ACC112 (cell line): ENCODE results near the gene GPC1.

Experiments used
- H2AFZ ChIP-seq: fragments of 200-600 bp; sonication (generic); one replicate; pipeline ENCODE4 v1.6.0; 2017; ENCODE audit warnings: antibody characterized with exemption, low read length; ENCODE audit not compliant: unreplicated experiment
- H3K27ac ChIP-seq: fragments of 200-600 bp; sonication (generic); 2 replicates; pipeline ENCODE4 v1.5.1; 2014; ENCODE audit warnings: low read depth, mild to moderate bottlenecking, antibody characterized with exemption, low read length, moderate library complexity
- H3K27me3 ChIP-seq: fragments of 200-600 bp; sonication (generic); 2 replicates; pipeline ENCODE4 v1.6.1; 2014; ENCODE audit warnings: mild to moderate bottlenecking, antibody characterized with exemption, low read length, moderate library complexity, mixed read lengths; ENCODE audit not compliant: insufficient read depth
- H3K36me3 ChIP-seq: fragments of 200-600 bp; sonication (generic); 2 replicates; pipeline ENCODE4 v1.6.1; 2016; ENCODE audit warnings: mild to moderate bottlenecking, antibody characterized with exemption, low read length, moderate library complexity, mixed read lengths; ENCODE audit not compliant: insufficient read depth
- H3K4me1 ChIP-seq: fragments of 200-600 bp; sonication (generic); one replicate; pipeline ENCODE4 v1.6.1; 2016; ENCODE audit warnings: low read length, mixed read lengths; ENCODE audit not compliant: insufficient read depth, unreplicated experiment, control insufficient read depth
- H3K4me3 ChIP-seq: fragments of 200-600 bp; sonication (generic); 2 replicates; pipeline ENCODE4 v1.5.1; 2014; ENCODE audit warnings: mild to moderate bottlenecking, low read depth, low read length
- H3K79me2 ChIP-seq: fragments of 200-600 bp; sonication (generic); one replicate; pipeline ENCODE4 v1.6.0; 2016; ENCODE audit warnings: low read length; ENCODE audit not compliant: control insufficient read depth, unreplicated experiment, insufficient read depth

GPC1 gene

GRCh38 chr2:240462707-240463273, 27.3 kb downstream of the GPC1 start:
- Histone ChIP-seq H3K27me3 (no peaks in the 10 kb centered on the region), H3K4me1 (no peaks in the 10 kb centered on the region), H3K4me3 (no peak overlapping the region), H2AFZ (no peak overlapping the region), H3K79me2 (no peaks in the 10 kb centered on the region), H3K27ac (no peak overlapping the region), H3K36me3 (no peaks in the 10 kb centered on the region)

- H2AFZ ChIP-seq: no peak overlapping the region
- H3K27me3 ChIP-seq: no peaks in the 10 kb centered on the region
- no peak overlapping the region for H3K4me3 ChIP-seq
- H3K27ac ChIP-seq: no peak overlapping the region
- no peaks in the 10 kb centered on the region for H3K79me2 ChIP-seq
- no peaks in the 10 kb centered on the region for H3K4me1 ChIP-seq
- H3K36me3 ChIP-seq: no peaks in the 10 kb centered on the region
Observed at GRCh38 chr2:240463274-240463865, 27.9 kb downstream of the GPC1 start.

- Histone ChIP-seq H3K4me1 (no peaks in the 10 kb centered on the region), H3K27ac (no peak overlapping the region), H3K4me3 (no peak overlapping the region), H3K36me3 (no peaks in the 10 kb centered on the region), H3K79me2 (no peaks in the 10 kb centered on the region), H2AFZ (no peak overlapping the region), H3K27me3 (no peaks in the 10 kb centered on the region)
Observed at GRCh38 chr2:240463866-240464481, 28.5 kb downstream of the GPC1 start.

GRCh38 chr2:240464514-240465241, 29.2 kb downstream of the GPC1 start:
- no peaks in the 10 kb centered on the region for H3K79me2 ChIP-seq
- H3K27ac ChIP-seq: no peak overlapping the region
- H3K36me3 ChIP-seq: no peaks in the 10 kb centered on the region
- no peaks in the 10 kb centered on the region for H3K4me1 ChIP-seq
- no peak overlapping the region for H2AFZ ChIP-seq
- H3K4me3 ChIP-seq: no peak overlapping the region
- H3K27me3 ChIP-seq: no peaks in the 10 kb centered on the region

GRCh38 chr2:240465268-240465764, 29.9 kb downstream of the GPC1 start:
- H3K36me3 ChIP-seq: no peaks in the 10 kb centered on the region
- H2AFZ ChIP-seq: no peak overlapping the region
- H3K79me2 ChIP-seq: no peaks in the 10 kb centered on the region
- H3K4me3 ChIP-seq: no peak overlapping the region
- no peaks in the 10 kb centered on the region for H3K4me1 ChIP-seq
- H3K27me3 ChIP-seq: no peaks in the 10 kb centered on the region
- no peak overlapping the region for H3K27ac ChIP-seq

- no peaks in the 10 kb centered on the region for H3K79me2 ChIP-seq
- no peaks in the 10 kb centered on the region for H3K4me1 ChIP-seq
- no peak overlapping the region for H3K27ac ChIP-seq
Observed at GRCh38 chr2:240465765-240466578, 30.5 kb downstream of the GPC1 start.

GRCh38 chr2:240466579-240467148, 31.2 kb downstream of the GPC1 start:
- H3K36me3 ChIP-seq: no peaks in the 10 kb centered on the region
- H3K27me3 ChIP-seq: no peaks in the 10 kb centered on the region
- no peak overlapping the region for H2AFZ ChIP-seq
- H3K4me1 ChIP-seq: no peaks in the 10 kb centered on the region
- no peak overlapping the region for H3K27ac ChIP-seq
- H3K79me2 ChIP-seq: no peaks in the 10 kb centered on the region
- H3K4me3 ChIP-seq: no peak overlapping the region

More at GRCh38 chr2:240465765-240466578, 30.5 kb downstream of the GPC1 start:
- no peaks in the 10 kb centered on the region for H3K27me3 ChIP-seq
- H3K36me3 ChIP-seq: no peaks in the 10 kb centered on the region
- H2AFZ ChIP-seq: no peak overlapping the region
- no peak overlapping the region for H3K4me3 ChIP-seq

GRCh38 chr2:240467149-240467642, 31.7 kb downstream of the GPC1 start:
- Histone ChIP-seq H3K4me3 (no peak overlapping the region), H3K27me3 (no peaks in the 10 kb centered on the region), H3K36me3 (no peaks in the 10 kb centered on the region), H2AFZ (no peak overlapping the region), H3K79me2 (no peaks in the 10 kb centered on the region), H3K27ac (no peak overlapping the region), H3K4me1 (no peaks in the 10 kb centered on the region)

- Histone ChIP-seq H3K79me2 (no peaks in the 10 kb centered on the region), H2AFZ (no peak overlapping the region), H3K4me1 (no peaks in the 10 kb centered on the region), H3K27me3 (no peaks in the 10 kb centered on the region), H3K36me3 (no peaks in the 10 kb centered on the region), H3K27ac (no peak overlapping the region), H3K4me3 (no peak overlapping the region)
Observed at GRCh38 chr2:240467659-240468302, 32.3 kb downstream of the GPC1 start.
